GM18499 (cell line): Measurements from ENCODE around the gene SPTBN5.

ENCODE experiments used
- ATAC-seq: cut with Tn5 transposase; IDR thresholded peaks from one replicate; pipeline ENCODE4 v1.9.1; 2021; ENCODE audit warnings: moderate number of reproducible peaks; ENCODE audit not compliant: insufficient read depth, unreplicated experiment

SPTBN5 gene

GRCh38 chr15:41893422-41894250, at the start of gene SPTBN5:
TSS of gene SPTBN5 (minus strand) at chr15:41894053. CDS start at chr15:41893497, 556 bp downstream.
- no peak for ATAC-seq

- no peak for ATAC-seq
These were observed 49.0 kb upstream of the SPTBN5 start for GRCh38 chr15:41942886-41943285.

GRCh38 chr15:41941644-41942415, 48.0 kb upstream of the SPTBN5 start:
- ATAC-seq: no peak

- ATAC-seq: no peak
These were observed 46.6 kb upstream of the SPTBN5 start for GRCh38 chr15:41940441-41940857.

GRCh38 chr15:41939986-41940385, 46.1 kb upstream of the SPTBN5 start:
- ATAC-seq: no peak

GRCh38 chr15:41937568-41937923, 43.7 kb upstream of the SPTBN5 start:
- ATAC-seq: no peak

- no peak for ATAC-seq
These were observed 43.1 kb upstream of the SPTBN5 start for GRCh38 chr15:41936649-41937567.

- ATAC-seq: no peak
These were observed 42.3 kb upstream of the SPTBN5 start for GRCh38 chr15:41936155-41936554.

- ATAC-seq: no peak
These were observed 41.7 kb upstream of the SPTBN5 start for GRCh38 chr15:41935566-41936020.

- no peak for ATAC-seq
These were observed 41.0 kb upstream of the SPTBN5 start for GRCh38 chr15:41934843-41935242.

GRCh38 chr15:41933771-41934170, 39.9 kb upstream of the SPTBN5 start:
- ATAC-seq: no peak

- ATAC-seq: no peak
These were observed 39.5 kb upstream of the SPTBN5 start for GRCh38 chr15:41933326-41933725.

- ATAC-seq: no peak
These were observed 38.8 kb upstream of the SPTBN5 start for GRCh38 chr15:41932511-41933289.

GRCh38 chr15:41932101-41932500, 38.2 kb upstream of the SPTBN5 start:
- ATAC-seq: no peak

- no peak for ATAC-seq
These were observed 37.0 kb upstream of the SPTBN5 start for GRCh38 chr15:41930867-41931222.

- no peak for ATAC-seq
These were observed 36.5 kb upstream of the SPTBN5 start for GRCh38 chr15:41930221-41930866.

GRCh38 chr15:41928637-41929620, 35.1 kb upstream of the SPTBN5 start:
- peak; percentile 56 for ATAC-seq

GRCh38 chr15:41928100-41928499, 34.2 kb upstream of the SPTBN5 start:
- no peak for ATAC-seq
